GM12878 (cell line): ENCODE data around the gene LEF1. TPM values are rescaled to one million over a fixed set of nuclear protein-coding genes. Genes with fewer than 3 reads are reported as not detected.

Experiments
- ATAC-seq: fragments of 200-7000 bp; cut with Tn5 transposase; 3 replicates; pipeline ENCODE4 v1.9.1; 2020; ENCODE audit warnings: mild to moderate bottlenecking, moderate library complexity
- BruUV-seq: library from RNA; stranded (reverse); fragments of 400-500 nt; replicated peaks from 2 replicates; lab custom pipeline; 2021; lab: Mats Ljungman, UMichigan
- CTCF ChIA-PET: fragments of 300-600 bp; sonication (Branson Sonifier 250); formaldehyde crosslinking; extraction: SDS; loops from one replicate; lab custom pipeline; 2021; ENCODE audit warnings: inconsistent platforms; lab: Yijun Ruan, JAX
- POLR2A ChIA-PET: fragments of 350-600 bp; formaldehyde crosslinking; extraction: SDS; loops from one replicate; lab custom pipeline; 2021; ENCODE audit warnings: inconsistent platforms; lab: Charles Lee
- RAD21 ChIA-PET: fragments of 300-600 bp; sonication (Branson Sonifier 250); formaldehyde crosslinking; loops from one replicate; lab custom pipeline; 2023; ENCODE audit warnings: antibody characterized with exemption; ENCODE audit not compliant: unreplicated experiment; lab: Charles Lee
- SMC1A ChIA-PET: fragments of 300-600 bp; sonication (Branson Sonifier 250); formaldehyde crosslinking; loops from one replicate; lab custom pipeline; 2023; ENCODE audit not compliant: unreplicated experiment, uncharacterized antibody; lab: Charles Lee
- DNase-seq: peaks from one replicate; pipeline ENCODE4 v3.0.0-alpha.2; 2011; ENCODE audit warnings: low read depth, low spot score
- FAIRE-seq: peaks from 3 replicates; lab custom pipeline; 2011; peaks lifted over from hg19 to GRCh38; lab: Jason Lieb, UNC
- H2AFZ ChIP-seq: 2 replicates; pipeline ENCODE4 v1.6.0; 2011; ENCODE audit warnings: low read depth, low read length, control low read depth; ENCODE audit not compliant: control insufficient read depth
- H3K27ac ChIP-seq: 2 replicates; pipeline ENCODE4 v1.5.1; 2011; ENCODE audit warnings: control low read depth; ENCODE audit not compliant: control insufficient read depth, insufficient read depth
- H3K27me3 ChIP-seq, 2 experiments: replicated peaks in 1 of 2; 2 replicates each; pipeline versions ENCODE4 v1.6.0 to v1.6.1; 2011; ENCODE audit warnings: low read length in 1 of 2; ENCODE audit not compliant: control insufficient read depth in 2 of 2, insufficient read depth in 2 of 2
- H3K36me3 ChIP-seq, 2 experiments: 2 replicates each; pipeline ENCODE4 v1.5.1; 2011; ENCODE audit warnings: low read length in 1 of 2; ENCODE audit not compliant: control insufficient read depth in 2 of 2, insufficient read depth in 2 of 2
- H3K4me1 ChIP-seq: 2 replicates; pipeline ENCODE4 v1.6.1; 2011; ENCODE audit warnings: mild to moderate bottlenecking, low read length, moderate library complexity, mixed read lengths; ENCODE audit not compliant: control insufficient read depth, insufficient read depth
- H3K4me2 ChIP-seq: 2 replicates; pipeline ENCODE4 v1.6.0; 2011; ENCODE audit warnings: control low read depth; ENCODE audit not compliant: control insufficient read depth, insufficient read depth
- H3K4me3 ChIP-seq: fragments of 200-600 bp; sonication (generic); 2 replicates; pipeline ENCODE4 v1.5.1; 2016
- H3K79me2 ChIP-seq: 2 replicates; pipeline ENCODE4 v1.6.0; 2011; ENCODE audit warnings: low read length; ENCODE audit not compliant: control insufficient read depth, insufficient read depth
- H3K9ac ChIP-seq: 2 replicates; pipeline ENCODE4 v1.8.0; 2011; ENCODE audit warnings: low read length, control low read depth, mixed read lengths; ENCODE audit not compliant: control insufficient read depth, insufficient read depth
- H3K9me3 ChIP-seq: replicated peaks from 3 replicates; pipeline ENCODE4 v1.5.1; 2011; ENCODE audit warnings: mild to moderate bottlenecking, low read length; ENCODE audit not compliant: control insufficient read depth, insufficient read depth
- H4K20me1 ChIP-seq: 2 replicates; pipeline ENCODE4 v1.6.0; 2011; ENCODE audit not compliant: control insufficient read depth, insufficient read depth
- CTCF ChIP-seq, 3 experiments: IDR thresholded peaks in 2 of 3; conservative IDR thresholded peaks in 1 of 3; 2 replicates each; pipeline ENCODE4 v1.5.1; 2011; ENCODE audit warnings: low read depth in 3 of 3, low read length in 3 of 3, mild to moderate bottlenecking in 3 of 3, control low read depth in 2 of 3, moderate library complexity in 2 of 3, inconsistent platforms in 1 of 3, mixed read lengths in 1 of 3; ENCODE audit not compliant: control insufficient read depth in 2 of 3, insufficient read depth in 1 of 3; ENCODE audit errors: extremely low read depth in 1 of 3
- HCFC1 ChIP-seq: fragments of 150-350 bp; IDR thresholded peaks from 2 replicates; pipeline ENCODE4 v1.6.1; 2014; ENCODE audit warnings: low read length
- HSF1 ChIP-seq: fragments of 150-350 bp; IDR thresholded peaks from 2 replicates; pipeline ENCODE4 v1.6.1; 2014; ENCODE audit warnings: mild to moderate bottlenecking, low read depth, low read length
- PAX8 ChIP-seq: fragments of 450-650 bp; IDR thresholded peaks from 2 replicates; pipeline ENCODE4 v1.6.1; 2017; ENCODE audit warnings: mild to moderate bottlenecking, moderate library complexity
- RBBP5 ChIP-seq: fragments of 200-600 bp; sonication (generic); conservative IDR thresholded peaks from 2 replicates; pipeline ENCODE4 v1.6.1; 2016
- RELA ChIP-seq: fragments of 450-650 bp; IDR thresholded peaks from 2 replicates; pipeline ENCODE4 v1.8.0; 2014; ENCODE audit warnings: borderline replicate concordance; ENCODE audit not compliant: partially characterized antibody
- RUNX3 ChIP-seq: IDR thresholded peaks from 2 replicates; pipeline ENCODE4 v1.6.1; 2012; ENCODE audit warnings: low read length, inconsistent platforms
- SMARCA5 ChIP-seq: fragments of 450-650 bp; IDR thresholded peaks from 2 replicates; pipeline ENCODE4 v1.6.1; 2017; ENCODE audit warnings: mild to moderate bottlenecking
- STAT3 ChIP-seq: IDR thresholded peaks from 2 replicates; pipeline ENCODE4 v1.6.1; 2011; ENCODE audit warnings: low read depth, low read length, improper control_type of control experiment
- TAF1 ChIP-seq: IDR thresholded peaks from 2 replicates; pipeline ENCODE4 v1.6.1; 2011; ENCODE audit warnings: mild to moderate bottlenecking, low read depth, low read length, borderline replicate concordance
- ZNF207 ChIP-seq: fragments of 450-650 bp; IDR thresholded peaks from 2 replicates; pipeline ENCODE4 v1.6.1; 2014; ENCODE audit warnings: antibody characterized with exemption, mild to moderate bottlenecking, borderline replicate concordance
- ZNF274 ChIP-seq: IDR thresholded peaks from one replicate; pipeline ENCODE4 v1.8.0; 2011; ENCODE audit not compliant: insufficient read length, insufficient read depth
- WGBS: methylation state at CpG from one replicate; pipeline ENCODE4 v1.1.6; 2016; ENCODE audit warnings: low lambda C conversion rate; ENCODE audit not compliant: insufficient replicate concordance, insufficient coverage; ENCODE audit errors: missing lambda C conversion rate; 5-methylcytosine and 5-hydroxymethylcytosine counted together
- in situ Hi-C: fragments of 300-500 bp; cut with MboI; formaldehyde crosslinking; loops from 9 replicates; pipeline ENCODE4 v1.14.3; 2018; ENCODE audit warnings: mixed read lengths
- intact Hi-C: fragments of 100-400 bp; cut with micrococcal nuclease; formaldehyde crosslinking; loops from one replicate; pipeline ENCODE4 v1.14.2; 2022; ENCODE audit not compliant: unreplicated experiment
- polyA plus RNA-seq, 11 experiments: library from polyadenylated mRNA; depleted of rRNA in 4 of 11; unstranded in 6 of 11; stranded (reverse) in 5 of 11; fragments of >200 nt; fragmentation: Nextera tagmentation in 4 of 11; fragmentation: Illumina TruSeq in 1 of 11; extraction: Ambion mirVana in 4 of 11; extraction: Trizol in 1 of 11; gene quantifications; 1 replicate in 1 of 11; 2 replicates in 10 of 11; pipeline versions ENCODE4 v1.2.1 to v1.2.3, GENCODE V29; 2011 to 2016; ENCODE audit warnings: inconsistent platforms in 2 of 11, missing spikeins in 2 of 11, low read depth in 1 of 11
- total RNA-seq, 4 experiments: library from RNA; depleted of rRNA in 3 of 4; stranded (reverse); fragments of >200 nt in 3 of 4; fragmentation: Illumina TruSeq in 1 of 4; extraction: Trizol in 1 of 4; gene quantifications; 2 replicates each; pipeline versions ENCODE4 v1.2.1 to v1.2.3, GENCODE V29; 2013 to 2021
- TF ChIP-seq, protein P1 (sequence below): fragments of 450-650 bp; IDR thresholded peaks from 2 replicates; pipeline ENCODE4 v1.6.1; 2016; ENCODE audit warnings: mild to moderate bottlenecking
- TF ChIP-seq, protein P2 (sequence below): IDR thresholded peaks from 2 replicates; pipeline ENCODE4 v1.6.1; 2012; ENCODE audit warnings: low read depth, low read length, improper control_type of control experiment

The LEF1 gene
- total and polyA plus RNA-seq, 10 of the 15 experiments (the other 5 are each of a cell fraction or from before 2014, with no cell fraction given), result 10.2 to 38.1 (median 19.5) TPM

DNA sequence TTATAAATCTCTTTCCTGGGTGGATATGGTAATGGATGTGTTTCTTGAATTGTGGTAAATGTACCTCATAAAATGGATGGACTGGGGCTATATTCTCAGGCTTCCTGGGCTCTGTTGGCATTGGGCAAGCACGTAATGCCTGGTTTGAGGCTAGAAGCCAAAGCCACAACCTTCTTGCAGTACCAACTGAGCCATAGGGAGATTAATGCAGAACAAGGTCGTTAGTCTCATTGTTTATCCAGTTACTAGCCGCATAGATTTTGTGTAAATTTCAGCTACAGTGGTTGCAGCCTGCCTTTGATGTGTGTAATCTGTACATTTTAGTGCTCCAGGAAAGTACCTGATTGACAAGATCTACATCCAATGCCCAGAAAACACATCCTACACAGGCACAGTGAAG is 7.2 kb upstream of the LEF1 start:
- ATAC-seq (no peak), DNase-seq (no peak), FAIRE-seq (no peak)
- Histone ChIP-seq H3K9ac (no peak overlapping the region), H2AFZ (no peak overlapping the region), H3K4me3 (no peak overlapping the region), H4K20me1 (no peaks in the 10 kb centered on the region), H3K27me3 (peaks cover 8 to 10% of the 10 kb centered on the region in 2 experiments), H3K9me3 (no peaks in the 10 kb centered on the region), H3K79me2 (no peaks in the 10 kb centered on the region), H3K4me1 (0 out of 2 replicates have a peak, but pooled peaks cover 3% of the 10 kb centered on the region), H3K4me2 (no peak overlapping the region), H3K27ac (no peak overlapping the region), H3K36me3 (no peaks in the 10 kb centered on the region)
- no peak for TF ChIP-seq RUNX3
- TF ChIP-seq HSF1, result no peak
- TF ChIP-seq RELA, result no peak
- no peak for TF ChIP-seq HCFC1
- no peak for TF ChIP-seq RBBP5
- no peak for TF ChIP-seq ZNF207
- TF ChIP-seq ZNF274, result no peak
- ChIA-PET RAD21 (no interaction called here), POLR2A (no interaction called here), CTCF (no interaction called here), SMC1A (no interaction called here)
- intact Hi-C loops (no loop called here), in situ Hi-C loops (no loop called here)
- no TSS peak for BruUV-seq
- 31% methylated on average over 3 of the region's 3 CpGs for WGBS

- ChIA-PET CTCF (no interaction called here), RAD21 (no interaction called here), POLR2A (no interaction called here), SMC1A (interaction anchor here (0.6 to 1.8 kb wide), 2 partner anchors 59 to 127 kb away, joined by 3 to 4 read pairs; no protein-coding TSS in a partner anchor)
- no peaks in the 10 kb centered on the region for H3K9me3 ChIP-seq
- DNase-seq (no peak), ATAC-seq (no peak), FAIRE-seq (no peak)
- peaks cover 8 to 21% of the 10 kb centered on the region in 2 experiments for H3K27me3 ChIP-seq
- no TSS peak for BruUV-seq
- 0 out of 2 replicates have a peak, but pooled peaks cover 3% of the 10 kb centered on the region for H3K4me1 ChIP-seq
- H3K79me2 ChIP-seq, result no peaks in the 10 kb centered on the region
- intact Hi-C loops (no loop called here), in situ Hi-C loops (loop anchor here (25.0 kb wide), 1 partner anchor 463 kb away; the partner anchor contains the start of gene PAPSS1)
- H4K20me1 ChIP-seq, result no peaks in the 10 kb centered on the region; the same call in 1 of the 2 replicates
- no peak overlapping the region for H3K27ac ChIP-seq
- no peak overlapping the region for H3K9ac ChIP-seq
- H3K4me2 ChIP-seq, result no peak overlapping the region
- H3K4me3 ChIP-seq, result no peak overlapping the region
- no peaks in the 10 kb centered on the region for H3K36me3 ChIP-seq
- H2AFZ ChIP-seq, result no peak overlapping the region
- no peak for TF ChIP-seq CTCF (IDR thresholded peaks at IDR 0.05 in 2 of 3, conservative IDR thresholded peaks at IDR 0.05 in 1 of 3; ENCODE audit: control insufficient read depth in 2 of 3, extremely low read depth in 1 of 3, insufficient read depth in 1 of 3, low read depth in 3 of 3, low read length in 3 of 3)
- no peak for TF ChIP-seq TAF1
- TF ChIP-seq PAX8, result no peak
- TF ChIP-seq STAT3, result no peak
- TF ChIP-seq, protein P1, sequence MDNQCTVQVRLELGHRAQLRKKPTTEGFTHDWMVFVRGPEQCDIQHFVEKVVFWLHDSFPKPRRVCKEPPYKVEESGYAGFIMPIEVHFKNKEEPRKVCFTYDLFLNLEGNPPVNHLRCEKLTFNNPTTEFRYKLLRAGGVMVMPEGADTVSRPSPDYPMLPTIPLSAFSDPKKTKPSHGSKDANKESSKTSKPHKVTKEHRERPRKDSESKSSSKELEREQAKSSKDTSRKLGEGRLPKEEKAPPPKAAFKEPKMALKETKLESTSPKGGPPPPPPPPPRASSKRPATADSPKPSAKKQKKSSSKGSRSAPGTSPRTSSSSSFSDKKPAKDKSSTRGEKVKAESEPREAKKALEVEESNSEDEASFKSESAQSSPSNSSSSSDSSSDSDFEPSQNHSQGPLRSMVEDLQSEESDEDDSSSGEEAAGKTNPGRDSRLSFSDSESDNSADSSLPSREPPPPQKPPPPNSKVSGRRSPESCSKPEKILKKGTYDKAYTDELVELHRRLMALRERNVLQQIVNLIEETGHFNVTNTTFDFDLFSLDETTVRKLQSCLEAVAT, result no peak
- TF ChIP-seq, protein P2, sequence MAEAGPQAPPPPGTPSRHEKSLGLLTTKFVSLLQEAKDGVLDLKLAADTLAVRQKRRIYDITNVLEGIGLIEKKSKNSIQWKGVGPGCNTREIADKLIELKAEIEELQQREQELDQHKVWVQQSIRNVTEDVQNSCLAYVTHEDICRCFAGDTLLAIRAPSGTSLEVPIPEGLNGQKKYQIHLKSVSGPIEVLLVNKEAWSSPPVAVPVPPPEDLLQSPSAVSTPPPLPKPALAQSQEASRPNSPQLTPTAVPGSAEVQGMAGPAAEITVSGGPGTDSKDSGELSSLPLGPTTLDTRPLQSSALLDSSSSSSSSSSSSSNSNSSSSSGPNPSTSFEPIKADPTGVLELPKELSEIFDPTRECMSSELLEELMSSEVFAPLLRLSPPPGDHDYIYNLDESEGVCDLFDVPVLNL, result no peak
- TF ChIP-seq SMARCA5, result no peak
Observed at GRCh38 chr4:108174856-108175255, 6.1 kb upstream of the LEF1 start.
